ENCODE data around the gene CACNA1C. TPM values are rescaled to one million over a fixed set of nuclear protein-coding genes. Genes with fewer than 3 reads are reported as not detected.

The CACNA1C gene
- total RNA-seq, 4 donors from 2014 or later = 5.2 to 12.9 (median 6.3) TPM

DNA sequence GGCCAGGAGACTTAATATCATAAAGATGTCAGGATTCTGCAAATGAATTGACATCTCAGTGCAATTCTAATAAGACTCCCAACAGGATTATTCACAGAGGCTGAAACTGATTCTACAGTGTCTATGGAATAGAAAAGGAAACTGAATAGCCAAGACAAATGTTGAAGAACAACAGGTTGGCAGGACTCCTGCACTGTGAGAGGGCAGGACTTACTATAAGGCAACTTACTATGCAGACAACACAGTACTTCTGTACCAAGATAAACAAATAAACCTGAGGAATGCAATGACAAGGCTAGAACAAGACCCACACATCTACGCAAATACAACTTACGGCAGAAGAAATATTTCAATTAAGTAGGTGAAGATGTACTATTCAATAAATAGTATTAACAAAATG lies 609.7 kb downstream of the CACNA1C start:
- no peak for TF ChIP-seq POLR2A (IDR thresholded peaks at IDR 0.05)
- TF ChIP-seq EP300 (IDR thresholded peaks at IDR 0.05) = no peak
- TF ChIP-seq, protein P1, sequence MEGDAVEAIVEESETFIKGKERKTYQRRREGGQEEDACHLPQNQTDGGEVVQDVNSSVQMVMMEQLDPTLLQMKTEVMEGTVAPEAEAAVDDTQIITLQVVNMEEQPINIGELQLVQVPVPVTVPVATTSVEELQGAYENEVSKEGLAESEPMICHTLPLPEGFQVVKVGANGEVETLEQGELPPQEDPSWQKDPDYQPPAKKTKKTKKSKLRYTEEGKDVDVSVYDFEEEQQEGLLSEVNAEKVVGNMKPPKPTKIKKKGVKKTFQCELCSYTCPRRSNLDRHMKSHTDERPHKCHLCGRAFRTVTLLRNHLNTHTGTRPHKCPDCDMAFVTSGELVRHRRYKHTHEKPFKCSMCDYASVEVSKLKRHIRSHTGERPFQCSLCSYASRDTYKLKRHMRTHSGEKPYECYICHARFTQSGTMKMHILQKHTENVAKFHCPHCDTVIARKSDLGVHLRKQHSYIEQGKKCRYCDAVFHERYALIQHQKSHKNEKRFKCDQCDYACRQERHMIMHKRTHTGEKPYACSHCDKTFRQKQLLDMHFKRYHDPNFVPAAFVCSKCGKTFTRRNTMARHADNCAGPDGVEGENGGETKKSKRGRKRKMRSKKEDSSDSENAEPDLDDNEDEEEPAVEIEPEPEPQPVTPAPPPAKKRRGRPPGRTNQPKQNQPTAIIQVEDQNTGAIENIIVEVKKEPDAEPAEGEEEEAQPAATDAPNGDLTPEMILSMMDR (IDR thresholded peaks at IDR 0.05) = no peak
- H3K27me3 ChIP-seq = no peaks in the 10 kb centered on the region
- H3K36me3 ChIP-seq = peaks cover 0 to 13% (median 0%) of the 10 kb centered on the region in 3 donors

DNA sequence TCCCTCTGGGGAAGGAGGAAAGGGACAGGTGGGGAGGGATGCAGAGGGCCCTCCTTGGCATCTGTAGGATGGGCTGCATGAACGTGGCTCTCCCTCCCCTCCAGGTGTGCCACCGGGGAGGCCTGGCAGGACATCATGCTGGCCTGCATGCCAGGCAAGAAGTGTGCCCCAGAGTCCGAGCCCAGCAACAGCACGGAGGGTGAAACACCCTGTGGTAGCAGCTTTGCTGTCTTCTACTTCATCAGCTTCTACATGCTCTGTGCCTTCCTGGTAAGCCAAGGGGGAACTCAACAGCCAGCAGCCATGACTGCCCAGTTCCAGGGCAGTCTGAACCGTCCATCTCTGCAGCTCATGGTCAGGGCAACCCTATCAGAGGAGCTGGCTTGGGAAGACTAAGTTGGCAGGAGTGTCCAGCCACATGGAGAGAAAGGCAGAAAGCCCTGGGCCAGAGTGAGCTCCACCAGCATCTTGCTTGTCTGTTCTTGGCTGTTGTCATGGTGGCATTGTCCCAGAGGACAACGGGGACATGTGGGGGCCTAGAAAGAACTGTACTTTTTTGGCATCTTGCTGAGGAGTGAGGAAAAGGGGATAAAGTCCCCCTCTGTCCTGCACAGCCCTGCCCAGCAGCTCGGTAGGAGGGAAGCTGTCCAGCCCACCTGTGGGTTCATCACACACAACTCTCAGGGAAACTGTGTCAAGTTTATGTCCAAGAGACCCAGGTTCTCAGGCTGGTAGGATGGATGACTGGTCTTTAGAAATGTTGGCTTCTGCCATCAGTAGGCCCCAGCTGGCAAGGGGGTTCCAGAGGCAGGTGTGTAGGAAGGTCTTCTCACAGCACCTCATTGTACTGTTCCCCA lies 612.2 kb downstream of the CACNA1C start:
- Histone ChIP-seq H3K27ac (no peak overlapping the region), H3K4me3 (no peak overlapping the region), H3K36me3 (peaks cover 0 to 26% (median 0%) of the 10 kb centered on the region in 3 donors), H3K9me3 (no peaks in the 10 kb centered on the region), H3K27me3 (no peaks in the 10 kb centered on the region), H3K4me1 (no peaks in the 10 kb centered on the region)
- WGBS, 2 donors = 82 to 84% methylated on average over 7 of the region's 7 CpGs
- no peak for TF ChIP-seq EP300 (IDR thresholded peaks at IDR 0.05)
- TF ChIP-seq, protein P1 (IDR thresholded peaks at IDR 0.05) = no peak
- no peak for TF ChIP-seq POLR2A (IDR thresholded peaks at IDR 0.05)
- DNase-seq (ENCODE audit: low spot score in 2 of 2) = no peak

More for the DNA sequence above, 609.7 kb downstream of the CACNA1C start:
- DNase-seq (ENCODE audit: low spot score in 2 of 2) = no peak
- H3K4me3 ChIP-seq = no peak overlapping the region
- H3K9me3 ChIP-seq = no peaks in the 10 kb centered on the region
- no peak overlapping the region for H3K27ac ChIP-seq
- no peaks in the 10 kb centered on the region for H3K4me1 ChIP-seq
- WGBS, 2 donors = 92 to 93% methylated on average over 2 of the region's 2 CpGs

DNA sequence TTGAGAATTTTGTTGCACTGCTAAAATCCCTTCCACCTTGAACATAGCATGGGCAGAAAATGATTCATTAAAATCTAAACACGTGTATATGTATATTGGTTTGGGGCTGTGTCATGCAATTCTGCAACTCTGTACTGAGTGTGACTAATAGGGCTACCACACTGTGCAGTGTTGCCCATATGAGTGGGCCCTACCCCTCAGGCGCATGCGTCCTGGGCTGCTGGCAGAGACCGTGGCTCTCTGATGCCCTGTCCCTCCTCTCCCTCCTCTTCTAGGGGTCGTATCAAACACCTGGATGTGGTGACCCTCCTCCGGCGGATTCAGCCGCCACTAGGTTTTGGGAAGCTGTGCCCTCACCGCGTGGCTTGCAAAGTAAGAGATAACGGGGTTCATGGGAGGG lies 613.6 kb downstream of the CACNA1C start:
- 82 to 85% methylated on average over 11 of the region's 11 CpGs for WGBS, 2 donors
- Histone ChIP-seq H3K27me3 (no peaks in the 10 kb centered on the region), H3K36me3 (peaks cover 0 to 27% (median 0%) of the 10 kb centered on the region in 3 donors), H3K27ac (no peak overlapping the region), H3K4me3 (no peak overlapping the region), H3K4me1 (no peaks in the 10 kb centered on the region), H3K9me3 (no peaks in the 10 kb centered on the region)
- DNase-seq (ENCODE audit: low spot score in 2 of 2) = no peak
- no peak for TF ChIP-seq POLR2A (IDR thresholded peaks at IDR 0.05)
- no peak for TF ChIP-seq EP300 (IDR thresholded peaks at IDR 0.05)
- TF ChIP-seq, protein P1 (IDR thresholded peaks at IDR 0.05) = no peak

DNA sequence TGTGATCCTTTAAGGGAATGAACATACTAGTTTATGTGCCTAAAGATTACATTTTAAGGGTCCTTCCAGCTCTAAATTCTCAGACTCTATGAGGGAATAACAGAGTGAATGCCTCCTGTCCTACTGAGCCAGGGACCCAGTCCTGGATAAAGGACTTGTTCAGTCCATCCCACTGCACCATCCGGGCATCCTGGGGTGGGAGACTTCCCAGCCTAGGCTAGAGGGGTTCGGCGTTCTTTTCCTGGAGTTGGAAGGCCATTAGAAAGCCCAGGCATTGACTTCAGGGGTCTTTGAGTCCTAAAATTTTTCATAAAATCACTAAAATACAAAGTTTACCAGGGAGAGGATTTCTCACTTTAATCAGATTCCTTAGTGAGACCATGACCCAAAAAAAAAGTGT lies 614.1 kb downstream of the CACNA1C start:
- no peak for DNase-seq (ENCODE audit: low spot score in 2 of 2)

More for the DNA sequence above, 614.1 kb downstream of the CACNA1C start:
- H3K9me3 ChIP-seq = no peaks in the 10 kb centered on the region
- H3K4me3 ChIP-seq = no peak overlapping the region
- no peak overlapping the region for H3K27ac ChIP-seq
- TF ChIP-seq POLR2A (IDR thresholded peaks at IDR 0.05) = no peak
- TF ChIP-seq, protein P1 (IDR thresholded peaks at IDR 0.05) = no peak
- no peak for TF ChIP-seq EP300 (IDR thresholded peaks at IDR 0.05)
- H3K36me3 ChIP-seq = peaks cover 0 to 27% (median 0%) of the 10 kb centered on the region in 3 donors
- H3K27me3 ChIP-seq = no peaks in the 10 kb centered on the region
- WGBS, 2 donors = 85 to 88% methylated on average over 3 of the region's 3 CpGs
- no peaks in the 10 kb centered on the region for H3K4me1 ChIP-seq

Measured in tibial nerve (tissue), 4 donors.